GM23248 (cell line): ENCODE measurements around the gene RASAL2. TPM values are rescaled to one million over a fixed set of nuclear protein-coding genes. Genes with fewer than 3 reads are reported as not detected.
A peak's percentile ranks its signal among the peaks of the same experiment; 100 is the strongest.

ENCODE experiments used
- DNase-seq: peaks from one replicate; pipeline ENCODE4 v3.0.0-alpha.2; 2015
- H2AFZ ChIP-seq: fragments of 200-600 bp; sonication (generic); 2 replicates; pipeline ENCODE4 v1.6.1; 2016; ENCODE audit warnings: antibody characterized with exemption
- H3F3A ChIP-seq: fragments of 200-600 bp; sonication (generic); 2 replicates; pipeline ENCODE4 v1.6.1; 2016; ENCODE audit warnings: mild to moderate bottlenecking, antibody characterized with exemption, mixed run types; ENCODE audit not compliant: insufficient read depth
- H3K27ac ChIP-seq: fragments of 200-600 bp; sonication (generic); 2 replicates; pipeline ENCODE4 v1.5.1; 2016; ENCODE audit warnings: mild to moderate bottlenecking
- H3K27me3 ChIP-seq: fragments of 200-600 bp; sonication (generic); replicated peaks from 2 replicates; pipeline ENCODE4 v1.6.1; 2016; ENCODE audit warnings: mild to moderate bottlenecking; ENCODE audit not compliant: insufficient read depth
- H3K36me3 ChIP-seq: fragments of 200-600 bp; sonication (generic); 2 replicates; pipeline ENCODE4 v1.6.1; 2016; ENCODE audit warnings: low read depth, mild to moderate bottlenecking
- H3K4me1 ChIP-seq: fragments of 200-600 bp; sonication (generic); 2 replicates; pipeline ENCODE4 v1.6.1; 2016; ENCODE audit warnings: mild to moderate bottlenecking; ENCODE audit not compliant: insufficient read depth
- H3K4me2 ChIP-seq: fragments of 200-600 bp; sonication (generic); one replicate; pipeline ENCODE4 v1.6.1; 2016; ENCODE audit warnings: mild to moderate bottlenecking; ENCODE audit not compliant: unreplicated experiment
- H3K4me3 ChIP-seq: fragments of 200-600 bp; sonication (generic); 2 replicates; pipeline ENCODE4 v1.5.1; 2016; ENCODE audit warnings: mild to moderate bottlenecking
- H3K79me2 ChIP-seq: fragments of 200-600 bp; sonication (generic); 2 replicates; pipeline ENCODE4 v1.6.1; 2016; ENCODE audit warnings: mild to moderate bottlenecking; ENCODE audit not compliant: insufficient read depth
- H3K9ac ChIP-seq: fragments of 200-600 bp; sonication (generic); 2 replicates; pipeline ENCODE4 v1.6.1; 2016; ENCODE audit warnings: mild to moderate bottlenecking
- H3K9me2 ChIP-seq: fragments of 200-600 bp; sonication (generic); 2 replicates; pipeline ENCODE4 v1.6.1; 2016; ENCODE audit warnings: mixed run types, mild to moderate bottlenecking, moderate library complexity; ENCODE audit not compliant: insufficient read depth
- H3K9me3 ChIP-seq: fragments of 200-600 bp; sonication (generic); one replicate; pipeline ENCODE4 v1.6.1; 2017; ENCODE audit warnings: low read depth
- H4K20me1 ChIP-seq: fragments of 200-600 bp; sonication (generic); 2 replicates; pipeline ENCODE4 v1.6.0; 2016; ENCODE audit not compliant: insufficient read depth
- EZH2 ChIP-seq: fragments of 200-600 bp; sonication (generic); IDR thresholded peaks from 2 replicates; pipeline ENCODE4 v1.6.1; 2018; ENCODE audit warnings: antibody characterized with exemption, mild to moderate bottlenecking; ENCODE audit not compliant: insufficient read depth, poor library complexity, severe bottlenecking
- EZH2phosphoT487 ChIP-seq: fragments of 200-600 bp; sonication (generic); IDR thresholded peaks from 2 replicates; pipeline ENCODE4 v1.6.1; 2018; ENCODE audit warnings: antibody characterized with exemption, moderate library complexity, mild to moderate bottlenecking, low read depth; ENCODE audit not compliant: insufficient read depth
- WGBS, 2 experiments: methylation state at CpG; one replicate each; pipeline ENCODE4 v1.1.6; 2015 to 2017; ENCODE audit warnings: low lambda C conversion rate in 2 of 2, low coverage in 1 of 2; ENCODE audit errors: missing lambda C conversion rate in 2 of 2; 5-methylcytosine and 5-hydroxymethylcytosine counted together
- in situ Hi-C: fragments of 300-500 bp; cut with MboI; formaldehyde crosslinking; loops from 2 replicates; pipeline ENCODE4 v1.15.0; 2020
- polyA plus RNA-seq: library from polyadenylated mRNA; unstranded; fragments of >200 nt; fragmentation: Nextera tagmentation; extraction: Ambion mirVana; gene quantifications from 2 replicates; pipeline ENCODE4 v1.2.1, GENCODE V29; 2016
- total RNA-seq: library from RNA; depleted of rRNA; stranded (reverse); fragments of >200 nt; shearing (Covaris generic); gene quantifications from 2 replicates; pipeline ENCODE4 v1.2.3, GENCODE V29; 2014

RASAL2 gene
- total and polyA plus RNA-seq, 2 experiments from 2014 or later, result 10.1 to 23.1 TPM

DNA sequence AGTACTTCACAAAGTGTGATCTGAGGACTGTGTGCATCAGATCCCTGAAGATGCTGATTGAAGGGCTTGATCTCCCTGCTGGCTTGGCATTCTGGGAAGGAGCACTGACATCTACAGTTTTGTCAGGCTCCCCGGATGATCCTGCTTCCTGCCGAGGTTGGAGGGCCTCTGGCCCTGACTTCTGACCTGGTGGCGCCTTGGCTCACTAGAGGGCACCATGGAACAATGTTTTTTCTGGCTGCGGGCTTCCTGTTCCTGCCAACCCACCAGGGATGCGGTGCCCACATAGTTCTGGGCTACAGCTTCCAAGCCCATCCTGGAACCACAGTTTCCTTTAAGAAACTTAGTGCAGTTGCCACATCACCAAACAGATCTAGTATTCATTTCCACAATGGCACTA is 38.8 kb upstream of the RASAL2 start:
- Histone ChIP-seq H3K9ac (no peak overlapping the region), H4K20me1 (no peaks in the 10 kb centered on the region), H3F3A (peaks cover 30% of the 10 kb centered on the region), H3K4me2 (no peak overlapping the region), H3K79me2 (no peaks in the 10 kb centered on the region), H3K4me3 (no peak overlapping the region), H3K27me3 (no peaks in the 10 kb centered on the region), H2AFZ (peak overlapping the region; percentile 50), H3K9me3 (no peaks in the 10 kb centered on the region), H3K9me2 (no peaks in the 10 kb centered on the region), H3K4me1 (peaks cover 56% of the 10 kb centered on the region), H3K27ac (no peak overlapping the region), H3K36me3 (no peaks in the 10 kb centered on the region)
- in situ Hi-C loops, result no loop called here
- WGBS, 2 experiments, result 60 to 70% methylated on average over 5 of the region's 5 CpGs
- TF ChIP-seq EZH2 (no peak), EZH2phosphoT487 (no peak)
- DNase-seq, result no peak

DNA sequence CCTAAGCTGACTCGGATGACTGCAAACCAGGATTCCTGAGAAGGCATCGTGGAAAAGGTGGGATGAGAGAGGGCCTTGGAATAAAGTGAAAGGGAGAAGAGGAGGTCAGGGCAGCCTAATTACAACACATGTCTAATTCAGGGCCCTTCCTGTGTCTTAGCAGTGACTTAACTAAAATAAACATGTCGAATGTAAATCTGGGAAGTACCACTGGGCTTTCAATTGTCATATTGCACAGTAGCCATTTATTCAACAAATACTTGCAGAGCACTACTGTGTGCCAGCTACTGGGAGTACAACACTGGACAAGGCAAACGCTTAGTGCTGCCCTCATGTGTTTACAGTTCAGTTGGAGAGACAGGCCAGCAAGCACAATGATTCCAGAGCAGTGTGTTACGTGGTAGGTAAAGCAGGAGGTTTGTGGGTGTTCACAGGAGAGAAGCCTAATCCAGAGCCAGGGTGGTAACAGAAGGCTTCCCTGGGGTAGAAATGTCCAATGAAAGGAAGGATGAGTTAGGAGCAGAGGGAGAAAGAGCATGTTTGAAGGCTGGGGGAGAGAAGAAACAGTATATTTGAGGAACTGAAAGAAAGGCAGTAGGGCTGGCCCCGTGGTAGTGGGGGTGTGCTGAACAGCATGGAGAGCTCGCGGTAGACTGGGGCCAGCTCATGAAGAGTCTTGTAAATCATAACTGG is 38.0 kb upstream of the RASAL2 start:
- WGBS, 2 experiments, result 82 to 84% methylated on average over 8 of the region's 8 CpGs
- H3K4me3 ChIP-seq, result no peak overlapping the region
- TF ChIP-seq EZH2phosphoT487 (no peak), EZH2 (no peak)
- no peaks in the 10 kb centered on the region for H3K9me3 ChIP-seq
- H3K4me1 ChIP-seq, result peaks cover 65% of the 10 kb centered on the region
- H3K36me3 ChIP-seq, result no peaks in the 10 kb centered on the region
- H3K9ac ChIP-seq, result no peak overlapping the region
- in situ Hi-C loops, result no loop called here
- peaks cover 39% of the 10 kb centered on the region for H3F3A ChIP-seq
- H3K4me2 ChIP-seq, result no peak overlapping the region
- 0 out of 2 replicates have a peak overlapping the region, but pooled peaks have one; percentile 50 for H2AFZ ChIP-seq
- H3K27ac ChIP-seq, result no peak overlapping the region
- H3K9me2 ChIP-seq, result no peaks in the 10 kb centered on the region
- no peaks in the 10 kb centered on the region for H3K27me3 ChIP-seq
- no peaks in the 10 kb centered on the region for H4K20me1 ChIP-seq
- no peaks in the 10 kb centered on the region for H3K79me2 ChIP-seq
- no peak for DNase-seq

DNA sequence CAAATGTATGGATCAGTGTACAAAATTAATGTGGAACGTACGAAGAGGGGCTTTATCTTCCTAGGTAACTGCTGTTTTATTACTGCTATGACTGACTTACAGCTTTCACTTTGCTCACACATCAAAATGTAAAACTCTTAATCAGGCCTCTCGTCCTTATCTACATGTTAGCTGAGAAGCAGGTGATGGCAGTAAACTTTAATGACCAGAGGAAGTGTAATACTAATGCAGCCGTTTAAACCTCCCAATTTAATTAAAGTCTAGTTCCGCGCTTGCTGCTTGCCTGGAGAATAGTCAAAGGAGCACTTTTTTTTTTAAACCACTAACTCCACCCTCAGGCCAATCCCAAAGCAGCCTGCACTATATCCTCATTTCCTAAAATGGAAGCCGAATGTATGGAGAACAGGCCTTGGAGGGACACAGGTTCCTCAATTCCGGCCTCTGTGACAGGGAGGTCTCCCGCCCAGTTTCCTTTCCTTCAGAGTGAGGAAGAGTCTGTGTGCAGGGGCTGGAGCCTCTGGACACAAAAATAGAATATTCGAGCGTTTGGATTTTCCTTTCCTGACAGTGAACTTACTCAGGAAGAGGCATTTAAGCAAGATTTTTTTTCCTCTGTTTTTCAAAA is 36.7 kb upstream of the RASAL2 start:
- H4K20me1 ChIP-seq, result no peaks in the 10 kb centered on the region
- DNase-seq, result peak; percentile 31
- H3F3A ChIP-seq, result peaks cover 49% of the 10 kb centered on the region
- H3K9me2 ChIP-seq, result no peaks in the 10 kb centered on the region
- H3K36me3 ChIP-seq, result no peaks in the 10 kb centered on the region
- in situ Hi-C loops, result no loop called here
- peaks cover 74% of the 10 kb centered on the region for H3K4me1 ChIP-seq
- 73 to 78% methylated on average over 11 of the region's 11 CpGs for WGBS, 2 experiments
- H2AFZ ChIP-seq, result peak overlapping the region; percentile 80
- H3K79me2 ChIP-seq, result no peaks in the 10 kb centered on the region
- H3K27ac ChIP-seq, result peak overlapping the region; percentile 96
- no peak overlapping the region for H3K4me3 ChIP-seq
- no peaks in the 10 kb centered on the region for H3K27me3 ChIP-seq
- peak overlapping the region; percentile 83 for H3K9ac ChIP-seq
- TF ChIP-seq EZH2phosphoT487, result no peak
- TF ChIP-seq EZH2, result no peak
- peak overlapping the region; percentile 86 for H3K4me2 ChIP-seq
- no peaks in the 10 kb centered on the region for H3K9me3 ChIP-seq

DNA sequence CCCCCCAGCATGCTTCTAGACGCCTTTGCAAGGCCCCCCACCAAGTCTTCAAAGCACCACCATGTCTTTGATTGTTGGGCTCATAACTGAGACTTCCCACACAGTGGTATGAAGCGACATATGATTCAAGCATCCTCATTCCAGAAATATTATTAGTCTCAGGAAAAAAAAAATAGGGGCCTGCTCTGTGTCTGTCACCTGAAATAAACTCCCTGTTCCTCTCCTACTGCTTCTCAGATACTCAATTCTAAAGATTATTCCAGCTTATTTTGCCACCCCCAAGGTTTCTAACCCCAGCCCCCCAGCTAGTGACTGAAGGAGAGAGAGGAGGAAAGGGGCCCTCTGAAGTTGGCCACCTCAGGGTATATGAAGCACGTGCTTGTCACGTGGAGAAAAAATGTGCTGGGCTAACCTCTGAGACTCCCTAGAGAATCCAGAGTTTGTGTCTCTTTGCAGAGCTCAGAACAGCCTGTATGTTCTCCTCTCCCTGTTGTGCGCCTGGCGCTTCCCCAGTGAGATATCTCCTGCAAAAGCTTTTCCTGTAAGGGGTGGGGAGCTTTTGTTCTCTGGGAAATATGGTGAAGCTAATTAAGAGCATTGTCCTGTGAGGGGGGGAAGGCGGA is 35.9 kb upstream of the RASAL2 start:
- in situ Hi-C loops, result no loop called here
- Histone ChIP-seq H3K9me2 (no peaks in the 10 kb centered on the region), H3K4me1 (peaks cover 70% of the 10 kb centered on the region), H3K79me2 (no peaks in the 10 kb centered on the region), H2AFZ (peak overlapping the region; percentile 80), H4K20me1 (no peaks in the 10 kb centered on the region), H3F3A (peaks cover 49% of the 10 kb centered on the region), H3K27me3 (no peaks in the 10 kb centered on the region), H3K9ac (peak overlapping the region; percentile 83), H3K36me3 (no peaks in the 10 kb centered on the region), H3K9me3 (no peaks in the 10 kb centered on the region), H3K27ac (peak overlapping the region; percentile 96), H3K4me3 (peak overlapping the region; percentile 41), H3K4me2 (peak overlapping the region; percentile 86)
- peak; percentile 81 for DNase-seq
- 24 to 25% methylated on average over 7 of the region's 7 CpGs for WGBS, 2 experiments
- no peak for TF ChIP-seq EZH2
- no peak for TF ChIP-seq EZH2phosphoT487
